Measurements from ENCODE around the gene AKAP1. TPM values are rescaled to one million over a fixed set of nuclear protein-coding genes. Genes with fewer than 3 reads are reported as not detected.

Gene AKAP1
- total RNA-seq, 1 donor from 2014 or later: 26.4 TPM

- Mint-ChIP-seq H3K27ac (no peak overlapping the region), H3K4me1 (peaks cover 6% of the 10 kb centered on the region), H3K36me3 (no peaks in the 10 kb centered on the region), H3K27me3 (ENCODE audit: low read depth) (no peaks in the 10 kb centered on the region), H3K4me3 (no peak overlapping the region), H3K9me3 (no peaks in the 10 kb centered on the region)
- TF ChIP-seq CTCF (IDR thresholded peaks at IDR 0.05; ENCODE audit: unreplicated experiment): no peak
- DNase-seq (ENCODE audit: low spot score in 2 of 2, unreplicated experiment in 2 of 2): no peak
These were observed 34.7 kb upstream of the AKAP1 start for GRCh38 chr17:57050306-57050705.

GRCh38 chr17:57051886-57052361 is 33.1 kb upstream of the AKAP1 start:
- Mint-ChIP-seq H3K36me3 (no peaks in the 10 kb centered on the region), H3K27ac (no peak overlapping the region), H3K9me3 (no peaks in the 10 kb centered on the region), H3K4me3 (no peak overlapping the region), H3K4me1 (peaks cover 6% of the 10 kb centered on the region), H3K27me3 (ENCODE audit: low read depth) (no peaks in the 10 kb centered on the region)
- DNase-seq (ENCODE audit: low spot score in 2 of 2, unreplicated experiment in 2 of 2): no peak
- no peak for TF ChIP-seq CTCF (IDR thresholded peaks at IDR 0.05; ENCODE audit: unreplicated experiment)

- Mint-ChIP-seq H3K27me3 (ENCODE audit: low read depth) (no peaks in the 10 kb centered on the region), H3K9me3 (no peaks in the 10 kb centered on the region), H3K4me1 (peaks cover 9% of the 10 kb centered on the region), H3K4me3 (no peak overlapping the region), H3K27ac (no peak overlapping the region), H3K36me3 (no peaks in the 10 kb centered on the region)
- no peak for DNase-seq (ENCODE audit: low spot score in 2 of 2, unreplicated experiment in 2 of 2)
- TF ChIP-seq CTCF (IDR thresholded peaks at IDR 0.05; ENCODE audit: unreplicated experiment): no peak
These were observed 22.2 kb upstream of the AKAP1 start for GRCh38 chr17:57062865-57063264.

DNA sequence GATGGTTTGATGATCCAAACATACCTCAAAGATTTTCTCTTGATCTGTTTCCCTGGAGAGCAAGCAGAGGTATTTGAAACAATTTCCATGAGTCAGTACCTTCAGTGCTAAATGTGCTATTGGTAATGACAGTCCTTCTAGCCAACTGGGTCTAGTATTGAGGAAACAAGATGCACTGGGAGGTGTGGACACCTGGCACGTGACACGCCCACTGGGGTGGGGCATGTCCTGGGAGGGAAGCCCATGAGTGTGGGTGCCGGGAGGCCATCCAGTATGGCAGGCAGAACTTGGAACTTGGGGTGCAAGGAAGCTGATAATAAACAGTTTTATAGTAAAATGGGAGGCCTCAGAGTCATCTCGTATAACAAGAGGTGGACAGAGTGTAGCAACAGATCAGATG is 17.9 kb upstream of the AKAP1 start:
- Mint-ChIP-seq H3K27ac (no peak overlapping the region), H3K36me3 (no peaks in the 10 kb centered on the region), H3K9me3 (no peaks in the 10 kb centered on the region), H3K27me3 (ENCODE audit: low read depth) (no peaks in the 10 kb centered on the region), H3K4me1 (peaks cover 16% of the 10 kb centered on the region), H3K4me3 (no peak overlapping the region)
- TF ChIP-seq CTCF (IDR thresholded peaks at IDR 0.05; ENCODE audit: unreplicated experiment): no peak
- no peak for DNase-seq (ENCODE audit: low spot score in 2 of 2, unreplicated experiment in 2 of 2)

- Mint-ChIP-seq H3K4me1 (peaks cover 16% of the 10 kb centered on the region), H3K9me3 (no peaks in the 10 kb centered on the region), H3K27me3 (ENCODE audit: low read depth) (no peaks in the 10 kb centered on the region), H3K36me3 (no peaks in the 10 kb centered on the region), H3K27ac (no peak overlapping the region), H3K4me3 (no peak overlapping the region)
- DNase-seq (ENCODE audit: low spot score in 2 of 2, unreplicated experiment in 2 of 2): no peak
- TF ChIP-seq CTCF (IDR thresholded peaks at IDR 0.05; ENCODE audit: unreplicated experiment): no peak
These were observed 17.3 kb upstream of the AKAP1 start for GRCh38 chr17:57067781-57068180.

- no peak overlapping the region for H3K27ac Mint-ChIP-seq
- H3K9me3 Mint-ChIP-seq: no peaks in the 10 kb centered on the region
- DNase-seq (ENCODE audit: low spot score in 2 of 2, unreplicated experiment in 2 of 2): no peak
- no peaks in the 10 kb centered on the region for H3K27me3 Mint-ChIP-seq (ENCODE audit: low read depth)
- no peak for TF ChIP-seq CTCF (IDR thresholded peaks at IDR 0.05; ENCODE audit: unreplicated experiment)
- H3K4me1 Mint-ChIP-seq: peaks cover 12% of the 10 kb centered on the region
- H3K36me3 Mint-ChIP-seq: no peaks in the 10 kb centered on the region
- H3K4me3 Mint-ChIP-seq: no peak overlapping the region
These were observed 16.8 kb upstream of the AKAP1 start for GRCh38 chr17:57068222-57068658.
